Neural cell (in vitro differentiated cells): ENCODE measurements around the gene TMEM147. TPM values are rescaled to one million over a fixed set of nuclear protein-coding genes. Genes with fewer than 3 reads are reported as not detected.

Source experiments
- H2AFZ ChIP-seq: fragments of 200-600, 300-800 bp; sonication (generic), shearing (Covaris generic); 2 replicates; pipeline ENCODE4 v1.6.0; 2014; ENCODE audit warnings: low read depth, mild to moderate bottlenecking, antibody characterized with exemption, low read length, moderate library complexity
- H3F3A ChIP-seq: fragments of 200-600 bp; shearing (Covaris generic); 2 replicates; pipeline ENCODE4 v1.6.1; 2016; ENCODE audit warnings: mild to moderate bottlenecking, moderate library complexity, mixed read lengths, antibody characterized with exemption, low read length; ENCODE audit not compliant: insufficient read depth, poor library complexity, severe bottlenecking
- H3K27ac ChIP-seq: fragments of 200-600, 300-800 bp; sonication (generic), shearing (Covaris generic); 2 replicates; pipeline ENCODE4 v1.5.1; 2014; ENCODE audit warnings: mild to moderate bottlenecking, low read length, moderate library complexity
- H3K27me3 ChIP-seq: fragments of 300-800, 200-600 bp; sonication (generic), shearing (Covaris generic); 2 replicates; pipeline ENCODE4 v1.6.0; 2014; ENCODE audit warnings: mild to moderate bottlenecking, low read depth, low read length, moderate library complexity; ENCODE audit not compliant: insufficient read depth
- H3K36me3 ChIP-seq: fragments of 300-800, 200-600 bp; sonication (generic), shearing (Covaris generic); 2 replicates; pipeline ENCODE4 v1.5.1; 2014; ENCODE audit warnings: mild to moderate bottlenecking, antibody characterized with exemption, low read length, moderate library complexity; ENCODE audit not compliant: insufficient read depth
- H3K4me2 ChIP-seq: fragments of 300-800, 200-600 bp; sonication (generic), shearing (Covaris generic); 2 replicates; pipeline ENCODE4 v1.6.0; 2014; ENCODE audit warnings: mild to moderate bottlenecking, low read length
- H3K4me3 ChIP-seq: fragments of 300-800, 200-600 bp; sonication (generic), shearing (Covaris generic); 2 replicates; pipeline ENCODE4 v1.5.1; 2014; ENCODE audit warnings: mild to moderate bottlenecking, low read length, moderate library complexity
- H3K79me2 ChIP-seq: fragments of 200-600 bp; shearing (Covaris generic); replicated peaks from 2 replicates; pipeline ENCODE4 v1.6.0; 2014; ENCODE audit warnings: mild to moderate bottlenecking, low read length, moderate library complexity; ENCODE audit not compliant: insufficient read depth
- H3K9ac ChIP-seq: fragments of 300-800, 200-600 bp; sonication (generic), shearing (Covaris generic); 2 replicates; pipeline ENCODE4 v1.6.1; 2016; ENCODE audit warnings: mild to moderate bottlenecking, low read length, mixed read lengths
- H3K9me2 ChIP-seq: fragments of 200-600 bp; shearing (Covaris generic); 2 replicates; pipeline ENCODE4 v1.6.1; 2016; ENCODE audit warnings: mild to moderate bottlenecking, low read length, mixed read lengths; ENCODE audit not compliant: insufficient read depth
- H3K9me3 ChIP-seq: fragments of 200-600, 300-800 bp; sonication (generic), shearing (Covaris generic); 2 replicates; pipeline ENCODE4 v1.6.1; 2016; ENCODE audit warnings: mild to moderate bottlenecking, mixed run types, low read length, moderate library complexity, mixed read lengths
- H4K20me1 ChIP-seq: fragments of 200-600 bp; shearing (Covaris generic); 2 replicates; pipeline ENCODE4 v1.6.1; 2016; ENCODE audit warnings: mild to moderate bottlenecking, mixed run types; ENCODE audit not compliant: insufficient read depth
- CTCF ChIP-seq: fragments of 450-650 bp; IDR thresholded peaks from 2 replicates; pipeline ENCODE4 v1.5.1; 2014; ENCODE audit warnings: antibody characterized with exemption, mild to moderate bottlenecking, moderate library complexity; ENCODE audit not compliant: poor library complexity, severe bottlenecking
- EP300 ChIP-seq: fragments of 450-650 bp; conservative IDR thresholded peaks from 2 replicates; pipeline ENCODE4 v1.6.1; 2014; ENCODE audit warnings: antibody characterized with exemption, mild to moderate bottlenecking, moderate library complexity; ENCODE audit not compliant: poor library complexity, severe bottlenecking
- EZH2 ChIP-seq: fragments of 200-600, 300-800 bp; shearing (Covaris generic), sonication (generic); IDR thresholded peaks from 2 replicates; pipeline ENCODE4 v1.6.1; 2014; ENCODE audit warnings: antibody characterized with exemption, low read length, borderline replicate concordance, mild to moderate bottlenecking; ENCODE audit not compliant: insufficient read depth, poor library complexity, severe bottlenecking
- MXI1 ChIP-seq: fragments of 450-650 bp; conservative IDR thresholded peaks from 2 replicates; pipeline ENCODE4 v1.6.1; 2014; ENCODE audit warnings: antibody characterized with exemption, mild to moderate bottlenecking; ENCODE audit not compliant: poor library complexity, severe bottlenecking
- POLR2AphosphoS5 ChIP-seq: IDR thresholded peaks from 2 replicates; pipeline ENCODE4 v1.6.1; 2012
- RAD21 ChIP-seq: fragments of 450-650 bp; conservative IDR thresholded peaks from 2 replicates; pipeline ENCODE4 v1.6.1; 2014; ENCODE audit warnings: antibody characterized with exemption, mild to moderate bottlenecking, moderate library complexity
- REST ChIP-seq: IDR thresholded peaks from 2 replicates; pipeline ENCODE4 v1.6.1; 2012; ENCODE audit warnings: borderline replicate concordance
- SMC3 ChIP-seq: fragments of 450-650 bp; conservative IDR thresholded peaks from 2 replicates; pipeline ENCODE4 v1.6.1; 2014; ENCODE audit warnings: antibody characterized with exemption, mild to moderate bottlenecking, moderate library complexity; ENCODE audit not compliant: poor library complexity
- TAF1 ChIP-seq: IDR thresholded peaks from 2 replicates; pipeline ENCODE4 v1.6.1; 2012; ENCODE audit warnings: low read depth
- polyA plus RNA-seq: library from polyadenylated mRNA; depleted of rRNA; stranded (reverse); fragments of >200 nt; gene quantifications from 2 replicates; pipeline ENCODE4 v1.2.3, GENCODE V29; 2014

TMEM147 gene
- polyA plus RNA-seq, 1 donor from 2014 or later, result 106 TPM

GRCh38 chr19:35511337-35511736, 34.1 kb upstream of the TMEM147 start:
- Histone ChIP-seq H3K9me3 (no peaks in the 10 kb centered on the region), H4K20me1 (no peaks in the 10 kb centered on the region), H3F3A (no peaks in the 10 kb centered on the region), H3K9ac (no peak overlapping the region), H3K27ac (no peak overlapping the region), H2AFZ (no peak overlapping the region), H3K4me3 (no peak overlapping the region), H3K9me2 (no peaks in the 10 kb centered on the region), H3K27me3 (peaks cover 36% of the 10 kb centered on the region), H3K4me2 (no peak overlapping the region), H3K79me2 (no peaks in the 10 kb centered on the region), H3K36me3 (no peaks in the 10 kb centered on the region)
- TF ChIP-seq EZH2 (no peak), REST (no peak), MXI1 (no peak), RAD21 (no peak), SMC3 (no peak)

- Histone ChIP-seq H3K4me3 (no peak overlapping the region), H2AFZ (no peak overlapping the region), H3F3A (no peaks in the 10 kb centered on the region), H3K36me3 (no peaks in the 10 kb centered on the region), H3K9ac (no peak overlapping the region), H3K9me2 (no peaks in the 10 kb centered on the region), H3K9me3 (no peaks in the 10 kb centered on the region), H3K27ac (no peak overlapping the region), H4K20me1 (no peaks in the 10 kb centered on the region), H3K27me3 (peaks cover 36% of the 10 kb centered on the region), H3K79me2 (no peaks in the 10 kb centered on the region), H3K4me2 (no peak overlapping the region)
- TF ChIP-seq MXI1 (no peak), POLR2AphosphoS5 (no peak)
Observed at GRCh38 chr19:35512831-35513627, 32.4 kb upstream of the TMEM147 start.

GRCh38 chr19:35513628-35514281, 31.7 kb upstream of the TMEM147 start, which contains the start of gene DMKN:
TSS of gene DMKN (minus strand) at chr19:35513649. CDS start at chr19:35513475, 174 bp downstream.
- Histone ChIP-seq H3K27me3 (peaks cover 31% of the 10 kb centered on the region), H3K4me3 (no peak within 1 kb of the TSS), H3K4me2 (no peak within 1 kb of the TSS)

More at GRCh38 chr19:35513628-35514281, 31.7 kb upstream of the TMEM147 start, which contains the start of gene DMKN:
- H4K20me1 ChIP-seq, result no peaks in the 10 kb centered on the region
- H2AFZ ChIP-seq, result no peak within 1 kb of the TSS
- no peaks in the 10 kb centered on the region for H3K79me2 ChIP-seq
- H3K9ac ChIP-seq, result no peak within 1 kb of the TSS
- no peaks in the 10 kb centered on the region for H3K36me3 ChIP-seq
- no peak within 1 kb of the TSS for H3K27ac ChIP-seq
- TF ChIP-seq SMC3, result no peak
- TF ChIP-seq RAD21, result no peak
- TF ChIP-seq REST, result no peak
- TF ChIP-seq EP300, result no peak
- no peak for TF ChIP-seq POLR2AphosphoS5
- no peak for TF ChIP-seq CTCF
- no peak for TF ChIP-seq EZH2
- TF ChIP-seq MXI1, result no peak
- no peak for TF ChIP-seq TAF1
- no peaks in the 10 kb centered on the region for H3K9me3 ChIP-seq
- no peaks in the 10 kb centered on the region for H3K9me2 ChIP-seq
- H3F3A ChIP-seq, result no peaks in the 10 kb centered on the region
